ENCODE data around the gene PLA2G15.

DNA sequence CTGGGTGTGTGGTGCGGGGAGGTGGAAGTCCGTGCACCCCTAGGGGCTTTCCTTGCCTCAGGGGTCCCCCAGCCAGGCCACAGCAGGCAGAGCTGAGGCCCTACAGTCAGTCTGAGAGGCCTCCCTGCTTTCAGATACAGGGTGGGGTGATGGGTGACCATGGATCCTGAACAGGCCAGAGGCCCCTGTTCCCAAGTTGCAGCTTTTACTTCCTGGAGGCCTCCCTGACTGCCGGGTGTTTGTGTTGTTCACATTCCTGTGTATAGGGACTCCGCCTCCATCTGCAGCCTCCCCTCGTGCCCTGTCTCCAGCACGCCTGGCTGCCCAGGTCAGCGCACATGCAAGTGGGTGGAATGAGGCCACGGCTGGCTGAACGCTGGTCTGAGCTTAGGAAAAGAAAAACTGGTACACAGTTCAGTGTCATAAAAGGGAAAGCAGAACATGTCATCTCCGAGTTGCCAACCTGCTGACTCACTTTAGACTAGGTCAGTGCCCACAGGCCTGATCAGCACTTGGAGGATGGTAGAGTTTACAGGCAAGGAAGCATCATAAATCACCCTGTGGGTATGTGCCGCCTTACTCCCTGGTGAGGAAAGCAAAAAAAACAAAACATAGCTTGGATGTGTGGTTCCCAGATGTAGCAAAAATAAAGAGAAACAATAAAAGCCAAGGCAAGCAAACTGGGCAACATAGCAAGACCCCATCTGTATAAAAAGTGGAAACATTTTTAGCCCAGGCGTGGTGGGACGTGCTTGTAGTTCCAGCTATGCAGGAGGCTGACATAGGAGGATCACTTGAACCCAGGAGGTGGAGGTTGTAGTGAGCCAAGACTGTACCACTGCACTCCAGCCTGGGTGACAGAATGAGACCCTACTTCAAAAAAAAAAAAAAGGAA is 13.0 kb downstream of the PLA2G15 start:
- TF ChIP-seq, protein P1, sequence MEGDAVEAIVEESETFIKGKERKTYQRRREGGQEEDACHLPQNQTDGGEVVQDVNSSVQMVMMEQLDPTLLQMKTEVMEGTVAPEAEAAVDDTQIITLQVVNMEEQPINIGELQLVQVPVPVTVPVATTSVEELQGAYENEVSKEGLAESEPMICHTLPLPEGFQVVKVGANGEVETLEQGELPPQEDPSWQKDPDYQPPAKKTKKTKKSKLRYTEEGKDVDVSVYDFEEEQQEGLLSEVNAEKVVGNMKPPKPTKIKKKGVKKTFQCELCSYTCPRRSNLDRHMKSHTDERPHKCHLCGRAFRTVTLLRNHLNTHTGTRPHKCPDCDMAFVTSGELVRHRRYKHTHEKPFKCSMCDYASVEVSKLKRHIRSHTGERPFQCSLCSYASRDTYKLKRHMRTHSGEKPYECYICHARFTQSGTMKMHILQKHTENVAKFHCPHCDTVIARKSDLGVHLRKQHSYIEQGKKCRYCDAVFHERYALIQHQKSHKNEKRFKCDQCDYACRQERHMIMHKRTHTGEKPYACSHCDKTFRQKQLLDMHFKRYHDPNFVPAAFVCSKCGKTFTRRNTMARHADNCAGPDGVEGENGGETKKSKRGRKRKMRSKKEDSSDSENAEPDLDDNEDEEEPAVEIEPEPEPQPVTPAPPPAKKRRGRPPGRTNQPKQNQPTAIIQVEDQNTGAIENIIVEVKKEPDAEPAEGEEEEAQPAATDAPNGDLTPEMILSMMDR (IDR thresholded peaks at IDR 0.05) = no peak
- TF ChIP-seq POLR2A (IDR thresholded peaks at IDR 0.05) = no peak
